ENCODE measurements around the gene CCDC12.

DNA sequence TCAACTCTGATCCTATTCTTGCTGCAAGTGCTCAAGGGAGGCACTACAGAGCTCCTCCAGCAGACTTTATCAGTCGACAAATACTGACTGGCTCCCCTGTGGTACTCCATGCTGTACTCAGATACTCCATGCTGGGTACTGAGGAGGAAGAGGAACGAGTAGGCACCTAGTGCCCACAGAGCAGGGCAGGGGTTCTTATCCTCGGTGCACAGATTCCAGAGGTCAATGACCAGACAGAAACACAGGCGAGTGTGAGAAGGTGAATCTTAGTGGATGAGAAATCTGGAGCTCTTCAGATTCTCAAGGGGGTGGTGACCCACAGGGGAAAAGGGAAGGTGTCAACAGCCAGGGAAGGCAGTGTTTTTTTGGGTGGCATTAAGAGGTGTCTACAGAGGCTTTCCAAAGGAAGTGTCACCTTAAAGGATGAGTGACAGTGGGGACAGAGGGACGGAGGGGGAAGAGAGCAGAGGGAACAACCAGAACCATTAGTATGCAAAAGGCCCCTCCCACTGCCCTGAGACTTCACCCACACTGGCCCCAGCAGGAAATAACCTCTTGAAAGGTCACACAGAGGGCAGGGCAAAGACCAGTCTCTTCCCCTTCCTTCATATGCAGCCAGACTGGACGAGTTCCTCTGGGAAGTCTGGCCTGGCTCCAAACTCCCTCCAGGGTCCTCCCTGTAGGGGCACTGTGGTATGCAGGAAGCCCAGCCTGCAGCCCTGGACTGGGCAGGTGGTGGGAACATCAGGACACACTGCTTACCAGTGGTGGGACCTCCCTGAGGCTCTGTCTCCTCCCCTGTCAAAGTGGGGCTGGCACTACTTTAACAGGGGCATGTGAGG, 27.5 kb downstream of the CCDC12 start:
- TF ChIP-seq, protein P1, sequence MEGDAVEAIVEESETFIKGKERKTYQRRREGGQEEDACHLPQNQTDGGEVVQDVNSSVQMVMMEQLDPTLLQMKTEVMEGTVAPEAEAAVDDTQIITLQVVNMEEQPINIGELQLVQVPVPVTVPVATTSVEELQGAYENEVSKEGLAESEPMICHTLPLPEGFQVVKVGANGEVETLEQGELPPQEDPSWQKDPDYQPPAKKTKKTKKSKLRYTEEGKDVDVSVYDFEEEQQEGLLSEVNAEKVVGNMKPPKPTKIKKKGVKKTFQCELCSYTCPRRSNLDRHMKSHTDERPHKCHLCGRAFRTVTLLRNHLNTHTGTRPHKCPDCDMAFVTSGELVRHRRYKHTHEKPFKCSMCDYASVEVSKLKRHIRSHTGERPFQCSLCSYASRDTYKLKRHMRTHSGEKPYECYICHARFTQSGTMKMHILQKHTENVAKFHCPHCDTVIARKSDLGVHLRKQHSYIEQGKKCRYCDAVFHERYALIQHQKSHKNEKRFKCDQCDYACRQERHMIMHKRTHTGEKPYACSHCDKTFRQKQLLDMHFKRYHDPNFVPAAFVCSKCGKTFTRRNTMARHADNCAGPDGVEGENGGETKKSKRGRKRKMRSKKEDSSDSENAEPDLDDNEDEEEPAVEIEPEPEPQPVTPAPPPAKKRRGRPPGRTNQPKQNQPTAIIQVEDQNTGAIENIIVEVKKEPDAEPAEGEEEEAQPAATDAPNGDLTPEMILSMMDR (IDR thresholded peaks at IDR 0.05), result no peak
- no peak for TF ChIP-seq POLR2A (IDR thresholded peaks at IDR 0.05)
